Measurements from ENCODE around the gene CYP4F3.

DNA sequence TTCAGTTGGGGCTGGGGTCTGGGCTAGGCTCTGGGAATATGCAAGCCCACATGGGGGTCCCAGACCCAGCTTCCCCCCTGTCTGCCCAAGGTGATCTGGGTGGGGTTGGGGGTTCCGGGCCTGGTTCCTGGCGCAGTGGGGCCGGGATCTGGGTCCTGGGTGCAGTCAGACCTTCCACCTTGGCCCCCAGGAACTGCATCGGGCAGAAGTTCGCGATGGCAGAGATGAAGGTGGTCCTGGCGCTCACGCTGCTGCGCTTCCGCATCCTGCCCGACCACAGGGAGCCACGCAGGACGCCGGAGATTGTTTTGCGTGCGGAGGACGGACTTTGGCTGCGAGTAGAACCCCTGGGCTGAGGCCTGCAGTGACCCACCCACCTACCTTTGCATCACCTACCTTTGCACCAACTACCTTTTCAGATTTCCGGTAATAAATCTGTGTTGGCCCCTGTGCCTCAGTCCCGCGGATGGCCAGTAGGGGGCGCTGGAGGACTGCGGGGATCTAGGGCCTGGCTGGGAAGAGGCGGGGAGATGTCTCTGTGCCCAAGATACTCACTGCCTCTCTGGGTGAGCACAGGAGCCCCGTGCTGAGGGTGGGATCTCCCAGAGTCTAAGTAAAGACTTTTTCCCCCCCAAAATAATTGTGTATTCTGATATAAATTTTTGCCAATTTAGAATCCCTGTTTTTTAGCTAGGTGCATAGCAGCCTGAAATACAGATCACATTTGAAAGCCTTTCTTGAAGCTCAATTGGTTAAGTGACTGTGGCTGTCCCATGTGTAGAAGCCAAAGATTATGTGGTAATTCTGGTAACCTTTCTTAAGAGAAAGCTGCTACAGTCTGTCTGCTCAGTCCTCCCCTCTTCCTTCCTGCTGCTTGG lies 11.5 kb upstream of the CYP4F3 start:
- TF ChIP-seq, protein P1, sequence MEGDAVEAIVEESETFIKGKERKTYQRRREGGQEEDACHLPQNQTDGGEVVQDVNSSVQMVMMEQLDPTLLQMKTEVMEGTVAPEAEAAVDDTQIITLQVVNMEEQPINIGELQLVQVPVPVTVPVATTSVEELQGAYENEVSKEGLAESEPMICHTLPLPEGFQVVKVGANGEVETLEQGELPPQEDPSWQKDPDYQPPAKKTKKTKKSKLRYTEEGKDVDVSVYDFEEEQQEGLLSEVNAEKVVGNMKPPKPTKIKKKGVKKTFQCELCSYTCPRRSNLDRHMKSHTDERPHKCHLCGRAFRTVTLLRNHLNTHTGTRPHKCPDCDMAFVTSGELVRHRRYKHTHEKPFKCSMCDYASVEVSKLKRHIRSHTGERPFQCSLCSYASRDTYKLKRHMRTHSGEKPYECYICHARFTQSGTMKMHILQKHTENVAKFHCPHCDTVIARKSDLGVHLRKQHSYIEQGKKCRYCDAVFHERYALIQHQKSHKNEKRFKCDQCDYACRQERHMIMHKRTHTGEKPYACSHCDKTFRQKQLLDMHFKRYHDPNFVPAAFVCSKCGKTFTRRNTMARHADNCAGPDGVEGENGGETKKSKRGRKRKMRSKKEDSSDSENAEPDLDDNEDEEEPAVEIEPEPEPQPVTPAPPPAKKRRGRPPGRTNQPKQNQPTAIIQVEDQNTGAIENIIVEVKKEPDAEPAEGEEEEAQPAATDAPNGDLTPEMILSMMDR (IDR thresholded peaks at IDR 0.05): peak in 2 of 3 experiments; percentile 95 to 97
- no peak for TF ChIP-seq POLR2A (IDR thresholded peaks at IDR 0.05; ENCODE audit: low read depth)
- no peak for TF ChIP-seq EP300 (IDR thresholded peaks at IDR 0.05)
- TF ChIP-seq POLR2AphosphoS5 (IDR thresholded peaks at IDR 0.05): no peak

All from esophagus muscularis mucosa (tissue), 4 donors.